Choroid plexus epithelial cell (primary cell): ENCODE measurements around the gene SMLR1.
A peak's percentile ranks its signal among the peaks of the same experiment; 100 is the strongest.

Source experiments
- DNase-seq: peaks from one replicate; pipeline ENCODE4 v3.0.0-alpha.2; 2010; ENCODE audit warnings: low read depth
- H3K4me3 ChIP-seq: 2 replicates; pipeline ENCODE4 v1.5.1; 2011; ENCODE audit warnings: low read depth, mild to moderate bottlenecking, control low read depth, low read length, moderate library complexity
- CTCF ChIP-seq: conservative IDR thresholded peaks from 2 replicates; pipeline ENCODE4 v1.5.1; 2011; ENCODE audit warnings: low read depth, mild to moderate bottlenecking, control low read depth, inconsistent platforms, low read length, moderate library complexity

SMLR1 gene

GRCh38 chr6:130843575-130844320 lies 16.5 kb downstream of the SMLR1 start:
- no peak overlapping the region for H3K4me3 ChIP-seq
- peak; percentile 69 for DNase-seq
- TF ChIP-seq CTCF, result peak; percentile 62

GRCh38 chr6:130846501-130846900 lies 19.3 kb downstream of the SMLR1 start:
- DNase-seq, result no peak
- no peak for TF ChIP-seq CTCF
- no peak overlapping the region for H3K4me3 ChIP-seq

GRCh38 chr6:130847001-130847910 lies 20.1 kb downstream of the SMLR1 start:
- no peak overlapping the region for H3K4me3 ChIP-seq
- peak; percentile 11 for DNase-seq
- TF ChIP-seq CTCF, result no peak

GRCh38 chr6:130848945-130849344 lies 21.7 kb downstream of the SMLR1 start:
- H3K4me3 ChIP-seq, result no peak overlapping the region
- no peak for TF ChIP-seq CTCF
- DNase-seq, result no peak

- no peak for TF ChIP-seq CTCF
- DNase-seq, result no peak
- no peak overlapping the region for H3K4me3 ChIP-seq
Measured at GRCh38 chr6:130849594-130849993, 22.4 kb downstream of the SMLR1 start.

GRCh38 chr6:130851026-130851425 lies 23.8 kb downstream of the SMLR1 start:
- H3K4me3 ChIP-seq, result no peak overlapping the region
- TF ChIP-seq CTCF, result no peak
- no peak for DNase-seq
